ENCODE data around the gene ATP2B2. TPM values are rescaled to one million over a fixed set of nuclear protein-coding genes. Genes with fewer than 3 reads are reported as not detected.

ATP2B2 gene
- total and polyA plus RNA-seq, 2 of the 8 experiments (the other 6 are each of a cell fraction or from before 2014, with no cell fraction given) = 0.14 to 1.2 TPM

DNA sequence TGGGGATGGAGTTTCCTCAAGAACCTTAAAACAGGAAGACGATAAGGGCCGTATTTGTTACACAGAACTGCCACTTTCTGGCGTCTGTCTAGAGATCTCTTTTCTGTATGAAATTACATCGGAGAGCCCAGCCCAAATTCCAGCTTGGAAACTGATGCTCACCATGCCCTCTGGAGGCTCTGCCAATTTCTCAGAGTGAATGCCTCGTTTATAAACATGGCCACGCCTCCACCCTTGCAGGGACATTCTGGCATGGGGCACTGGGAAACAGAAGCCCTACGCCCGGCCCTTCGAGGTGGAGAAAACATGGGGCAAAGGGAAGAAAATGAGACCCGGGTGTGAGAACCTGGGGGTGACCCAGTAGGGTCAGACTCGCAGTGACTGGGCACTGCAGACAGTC, 131.1 kb downstream of the ATP2B2 start:
- Histone ChIP-seq H2AFZ (ENCODE audit: low read length) (no peak overlapping the region), H4K8ac (ENCODE audit: extremely low read depth, insufficient read depth, low read length) (no peak overlapping the region), H3K4ac (replicated peaks; ENCODE audit: insufficient read length, low read depth, low read length) (no peak overlapping the region), H2BK5ac (ENCODE audit: low read depth, low read length) (no peak overlapping the region), H3K23ac (ENCODE audit: insufficient read length) (no peak overlapping the region), H3K18ac (ENCODE audit: extremely low read depth, low read length) (no peak overlapping the region), H4K20me1 (replicated peaks in 1 of 2; ENCODE audit: control insufficient read depth in 1 of 2, insufficient read depth in 2 of 2, low read length in 2 of 2) (no peaks in the 10 kb centered on the region), H3K4me3 (ENCODE audit: extremely low read depth in 1 of 4, insufficient read depth in 2 of 4, low read depth in 3 of 4, low read length in 4 of 4) (no peak overlapping the region), H3K4me1 (replicated peaks in 1 of 4; ENCODE audit: control insufficient read depth in 3 of 4, insufficient read depth in 4 of 4, low read length in 3 of 4) (peaks cover 0 to 5% (median 2%) of the 10 kb centered on the region in 4 experiments; a peak in 5 of 7 replicates), H3K9ac (replicated peaks in 1 of 4; ENCODE audit: extremely low read depth in 1 of 4, low read depth in 3 of 4, low read length in 3 of 4) (no peak overlapping the region), H2BK120ac (replicated peaks; ENCODE audit: low read depth, low read length) (no peak overlapping the region), H4K5ac (ENCODE audit: insufficient read length, low read depth, low read length) (no peak overlapping the region), H3K4me2 (ENCODE audit: insufficient read depth in 1 of 2, low read depth in 2 of 2, low read length in 2 of 2) (no peak overlapping the region), H2BK20ac (ENCODE audit: low read length) (no peak overlapping the region), H3K27me3 (replicated peaks in 1 of 4; ENCODE audit: control insufficient read depth in 3 of 4, extremely low read depth in 1 of 4, insufficient read depth in 3 of 4, low read length in 3 of 4) (no peaks in the 10 kb centered on the region; a peak in 2 of 7 replicates), H3K79me2 (ENCODE audit: control insufficient read depth in 1 of 2, insufficient read depth in 2 of 2, low read length in 2 of 2) (no peaks in the 10 kb centered on the region), H2BK12ac (ENCODE audit: low read depth, low read length) (no peak overlapping the region), H3K27ac (ENCODE audit: low read depth, low read length) (no peak overlapping the region), H3K36me3 (ENCODE audit: control insufficient read depth in 2 of 4, insufficient read depth in 4 of 4, low read length in 3 of 4) (no peaks in the 10 kb centered on the region), H3K14ac (ENCODE audit: insufficient read length) (no peak overlapping the region), H2AK5ac (ENCODE audit: low read depth, low read length) (no peak overlapping the region), H3K23me2 (ENCODE audit: low read depth, low read length) (no peaks in the 10 kb centered on the region), H4K91ac (replicated peaks; ENCODE audit: insufficient read length, low read length) (no peak overlapping the region), H3K9me3 (ENCODE audit: insufficient read depth in 2 of 2, low read depth in 1 of 2, low read length in 1 of 2) (peaks cover 0 to 4% of the 10 kb centered on the region in 2 experiments; a peak in 1 of 4 replicates), H2BK15ac (ENCODE audit: low read length) (peak overlapping the region; percentile 49; the same call in 1 of the 2 replicates), H3K79me1 (ENCODE audit: low read depth, low read length) (no peaks in the 10 kb centered on the region), H3K56ac (replicated peaks; ENCODE audit: insufficient read length, low read depth, low read length) (no peak overlapping the region)
- DNase-seq (ENCODE audit: low read depth in 1 of 2, low spot score in 2 of 2) (peak in 1 of 2 experiments; percentile 42), FAIRE-seq (no peak)
- ChIA-PET CTCF (ENCODE audit: partially characterized antibody) (interaction anchor here (1.0 to 1.6 kb wide), 5 partner anchors 25 to 99 kb away, joined by 3 to 5 read pairs (median 3); no protein-coding TSS in a partner anchor), POLR2A (ENCODE audit: partially characterized antibody) (no interaction called here)
- 88% methylated on average over 11 of the region's 11 CpGs; no CpG with 5 or more reads in 1 of the 2 experiments for WGBS, 2 experiments (ENCODE audit: extremely low coverage in 1 of 2, insufficient coverage in 1 of 2, insufficient read length in 1 of 2, insufficient replicate concordance in 2 of 2, low coverage in 1 of 2, low lambda C conversion rate in 2 of 2, missing lambda C conversion rate in 1 of 2)
- TF ChIP-seq YY1 (IDR thresholded peaks at IDR 0.05; ENCODE audit: low read depth, low read length) (0 out of 2 replicates have a peak, but pooled peaks have one; percentile 59), GABPA (IDR thresholded peaks at IDR 0.05; ENCODE audit: borderline replicate concordance, insufficient read depth, low read length) (no peak)
- TF ChIP-seq, protein P1, sequence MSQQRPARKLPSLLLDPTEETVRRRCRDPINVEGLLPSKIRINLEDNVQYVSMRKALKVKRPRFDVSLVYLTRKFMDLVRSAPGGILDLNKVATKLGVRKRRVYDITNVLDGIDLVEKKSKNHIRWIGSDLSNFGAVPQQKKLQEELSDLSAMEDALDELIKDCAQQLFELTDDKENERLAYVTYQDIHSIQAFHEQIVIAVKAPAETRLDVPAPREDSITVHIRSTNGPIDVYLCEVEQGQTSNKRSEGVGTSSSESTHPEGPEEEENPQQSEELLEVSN (IDR thresholded peaks at IDR 0.05) = 0 out of 2 replicates have a peak, but pooled peaks have one; percentile 13

All from H1 (cell line).